HL-60 (cell line): ENCODE measurements around the gene GLIS1.

ENCODE experiments used
- DNase-seq, 2 experiments: peaks; one replicate each; pipeline ENCODE4 v3.0.0-alpha.2; 2010 to 2020; ENCODE audit warnings: low read depth in 1 of 2, low spot score in 1 of 2
- H3K27ac ChIP-seq: fragments of 250-450 bp; sonication (Bioruptor Pico); replicated peaks from 2 replicates; pipeline ENCODE4 v1.5.1; 2020; ENCODE audit warnings: mild to moderate bottlenecking, moderate library complexity
- H3K27me3 ChIP-seq: fragments of 250-450 bp; sonication (Bioruptor Pico); 2 replicates; pipeline ENCODE4 v1.5.1; 2021; ENCODE audit warnings: mild to moderate bottlenecking, moderate library complexity; ENCODE audit not compliant: insufficient read depth, poor library complexity, severe bottlenecking
- H3K4me3 ChIP-seq: replicated peaks from 2 replicates; pipeline ENCODE4 v1.5.1; 2011; ENCODE audit warnings: mild to moderate bottlenecking, control low read depth, low read length; ENCODE audit not compliant: insufficient read depth
- CTCF ChIP-seq: IDR thresholded peaks from one replicate; pipeline ENCODE4 v1.5.1; 2011; ENCODE audit warnings: low read length, control low read depth, inconsistent platforms; ENCODE audit not compliant: insufficient read depth
- GABPA ChIP-seq: IDR thresholded peaks from 2 replicates; pipeline ENCODE4 v1.6.1; 2012; ENCODE audit warnings: low read depth
- POLR2AphosphoS5 ChIP-seq: IDR thresholded peaks from 2 replicates; pipeline ENCODE4 v1.6.1; 2012; ENCODE audit warnings: low read depth
- REST ChIP-seq: IDR thresholded peaks from 2 replicates; pipeline ENCODE4 v1.6.1; 2012; ENCODE audit warnings: low read depth; ENCODE audit not compliant: insufficient replicate concordance
- SPI1 ChIP-seq: IDR thresholded peaks from 2 replicates; pipeline ENCODE4 v1.6.1; 2012; ENCODE audit warnings: low read depth, mild to moderate bottlenecking, borderline replicate concordance

GLIS1 gene

GRCh38 chr1:53698384-53698980 is 40.5 kb downstream of the GLIS1 start:
- Histone ChIP-seq H3K27ac (no peak overlapping the region), H3K4me3 (no peak overlapping the region), H3K27me3 (peaks cover 2% of the 10 kb centered on the region)
- TF ChIP-seq REST (no peak), POLR2AphosphoS5 (no peak), GABPA (no peak), CTCF (no peak), SPI1 (no peak)
- no peak for DNase-seq

- peaks cover 5% of the 10 kb centered on the region for H3K27me3 ChIP-seq
- no peak overlapping the region for H3K27ac ChIP-seq
- TF ChIP-seq GABPA (no peak), REST (no peak), POLR2AphosphoS5 (no peak), CTCF (no peak)
- DNase-seq: no peak
- no peak overlapping the region for H3K4me3 ChIP-seq
Observed at GRCh38 chr1:53697721-53698383, 41.1 kb downstream of the GLIS1 start.

GRCh38 chr1:53696990-53697389 is 42.0 kb downstream of the GLIS1 start:
- no peak overlapping the region for H3K27ac ChIP-seq
- H3K4me3 ChIP-seq: no peak overlapping the region
- peaks cover 7% of the 10 kb centered on the region for H3K27me3 ChIP-seq
- TF ChIP-seq POLR2AphosphoS5: no peak
- no peak for TF ChIP-seq CTCF
- no peak for TF ChIP-seq SPI1
- TF ChIP-seq REST: no peak
- TF ChIP-seq GABPA: no peak
- no peak for DNase-seq
